Hematopoietic multipotent progenitor cell treated with erythropoietin and hydrocortisone succinate and interleukin-3 and kit ligand, for 4 days (in vitro differentiated cells): ENCODE measurements around the gene SBF1.

ENCODE experiments used
- DNase-seq: peaks from one replicate; pipeline ENCODE4 v3.0.0-alpha.2; 2015

Gene SBF1

GRCh38 chr22:50505776-50506610 is 31.2 kb upstream of the SBF1 start:
- no peak for DNase-seq

DNA sequence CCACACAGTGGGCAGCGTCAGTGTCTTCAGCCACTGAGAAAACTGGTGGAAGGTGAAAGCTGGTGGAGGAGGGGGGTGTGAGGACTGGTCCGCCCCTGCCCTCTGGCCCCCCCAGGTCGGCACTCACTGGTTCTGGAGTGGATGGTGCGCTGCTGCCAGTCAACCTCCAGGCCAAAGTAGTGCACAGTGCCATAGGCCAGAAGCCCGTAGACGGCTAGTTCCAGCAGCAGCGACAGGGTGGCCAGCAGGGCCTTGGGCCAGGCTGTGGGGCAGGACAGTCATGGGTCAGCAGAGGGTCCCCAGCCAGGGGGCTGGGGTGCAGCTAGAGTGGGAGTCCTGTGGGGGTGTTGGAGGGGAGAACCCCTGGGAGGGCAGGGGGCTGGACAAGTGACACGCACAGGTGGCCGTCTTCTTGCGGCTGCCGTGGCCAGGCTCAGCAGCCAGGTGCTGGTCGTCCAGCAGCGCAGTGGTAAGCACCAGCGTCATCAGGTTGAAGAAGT is 30.5 kb upstream of the SBF1 start:
- no peak for DNase-seq

GRCh38 chr22:50504369-50505211 is 29.8 kb upstream of the SBF1 start:
- peak; percentile 33 for DNase-seq

- DNase-seq: peak; percentile 55
These were observed 28.8 kb upstream of the SBF1 start for GRCh38 chr22:50503475-50504145.

- DNase-seq: no peak
These were observed 28.0 kb upstream of the SBF1 start for GRCh38 chr22:50502628-50503474.

GRCh38 chr22:50502096-50502495 is 27.3 kb upstream of the SBF1 start:
- no peak for DNase-seq

DNA sequence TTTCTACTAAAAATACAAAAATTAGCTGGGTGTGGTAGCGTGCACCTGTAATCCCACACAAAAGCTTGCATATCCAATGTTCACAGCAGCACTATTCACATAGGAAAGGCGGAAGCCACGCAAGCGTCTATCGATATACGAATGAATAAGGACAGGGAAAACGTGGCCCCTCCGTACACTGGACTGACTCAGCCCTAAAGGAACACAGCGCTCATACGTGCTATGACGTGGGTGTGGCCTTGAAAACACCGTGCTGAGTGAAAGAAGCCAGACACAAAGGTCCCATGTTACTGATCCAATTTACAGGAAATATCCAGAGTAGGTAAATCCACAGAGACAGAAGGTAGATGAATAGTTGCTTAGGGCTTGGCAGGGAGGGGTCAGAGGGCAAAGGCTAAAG is 25.6 kb upstream of the SBF1 start:
- no peak for DNase-seq

DNA sequence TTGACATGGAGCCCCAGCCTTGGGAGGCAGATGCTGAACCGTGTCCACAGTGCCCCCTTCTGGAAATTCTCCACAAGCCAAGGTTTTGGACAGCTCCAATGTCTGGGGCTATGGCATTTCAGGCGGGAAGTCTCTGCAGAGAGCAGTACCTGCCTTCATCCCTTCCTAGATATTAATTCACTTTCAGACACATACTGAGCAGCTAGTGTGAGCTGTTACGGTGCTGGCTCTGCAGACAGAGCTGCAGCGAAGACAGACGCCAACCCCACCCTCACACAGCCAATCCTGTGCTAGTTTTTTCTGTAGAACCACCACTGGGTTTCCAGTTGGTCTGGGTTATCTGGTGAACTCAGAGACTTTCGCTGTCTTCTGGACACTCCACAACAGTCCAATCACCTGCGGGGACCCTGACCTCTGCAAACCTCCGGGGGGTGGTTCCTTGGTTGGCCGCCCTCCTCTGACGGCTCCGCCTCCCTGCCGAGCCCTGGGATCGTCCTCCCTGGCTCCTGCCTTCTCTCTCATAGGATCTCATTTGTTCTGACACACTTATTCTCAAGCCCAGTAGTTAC is 23.6 kb upstream of the SBF1 start:
- DNase-seq: peak; percentile 86

DNA sequence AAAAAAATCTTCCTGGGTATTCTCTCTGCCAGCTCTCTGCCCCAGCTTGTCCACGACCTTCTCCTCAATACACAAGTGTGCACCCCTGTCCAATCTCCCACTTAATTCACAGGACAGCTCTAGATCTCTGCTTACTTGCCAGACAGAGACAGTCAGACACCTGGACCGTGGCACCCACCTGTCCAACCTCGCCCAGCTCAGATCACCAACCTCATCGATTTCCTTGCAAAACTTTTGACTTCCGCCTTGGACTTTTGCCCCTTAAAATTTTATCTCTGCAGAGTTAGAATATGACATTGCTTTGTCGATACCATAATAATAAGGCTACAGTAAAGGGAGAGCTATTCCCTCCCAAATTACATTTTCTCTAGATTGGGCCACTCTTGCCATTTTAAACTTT is 22.3 kb upstream of the SBF1 start:
- no peak for DNase-seq

GRCh38 chr22:50490531-50491308 is 15.9 kb upstream of the SBF1 start:
- peak; percentile 40 for DNase-seq

DNA sequence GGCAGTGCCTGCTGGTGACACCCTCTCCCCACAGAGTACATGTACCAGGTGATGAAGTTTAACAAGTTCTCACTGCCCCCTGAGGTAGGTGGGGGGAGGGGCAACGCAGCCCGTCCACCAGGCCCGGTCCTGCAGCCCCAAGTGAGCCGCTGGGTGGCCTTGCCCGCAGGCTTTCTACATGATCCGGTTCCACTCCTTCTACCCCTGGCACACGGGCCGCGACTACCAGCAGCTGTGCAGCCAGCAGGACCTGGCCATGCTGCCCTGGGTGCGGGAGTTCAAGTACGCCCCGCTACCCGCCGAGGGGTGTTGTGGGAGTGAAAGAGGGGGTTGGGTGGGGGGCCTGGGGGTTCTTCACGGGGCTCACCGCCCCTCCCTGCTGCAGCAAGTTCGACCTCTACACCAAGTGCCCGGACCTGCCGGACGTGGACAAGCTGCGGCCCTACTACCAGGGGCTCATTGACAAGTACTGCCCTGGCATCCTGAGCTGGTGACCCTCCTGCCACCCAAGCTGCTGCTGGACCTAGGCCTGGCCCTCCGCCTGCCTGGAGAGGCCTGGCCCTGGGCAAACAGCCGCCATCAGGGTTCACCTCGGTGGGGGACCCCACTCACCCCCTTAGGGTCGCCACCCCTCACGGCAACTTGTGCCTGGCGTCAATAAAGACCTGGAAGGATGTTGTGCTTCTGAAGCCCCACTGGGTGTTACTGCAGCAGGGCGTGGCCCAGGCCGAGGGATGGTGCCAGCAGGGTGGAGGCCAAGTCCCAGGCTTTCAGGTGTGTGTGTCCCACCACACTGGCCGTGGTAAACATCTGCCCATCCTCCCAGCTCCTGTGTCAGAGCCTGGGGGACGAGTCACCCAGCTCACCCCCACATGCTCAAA is 14.8 kb upstream of the SBF1 start:
- no peak for DNase-seq

GRCh38 chr22:50488886-50489285 is 14.1 kb upstream of the SBF1 start:
- no peak for DNase-seq

- DNase-seq: no peak
These were observed 13.3 kb upstream of the SBF1 start for GRCh38 chr22:50488006-50488677.

DNA sequence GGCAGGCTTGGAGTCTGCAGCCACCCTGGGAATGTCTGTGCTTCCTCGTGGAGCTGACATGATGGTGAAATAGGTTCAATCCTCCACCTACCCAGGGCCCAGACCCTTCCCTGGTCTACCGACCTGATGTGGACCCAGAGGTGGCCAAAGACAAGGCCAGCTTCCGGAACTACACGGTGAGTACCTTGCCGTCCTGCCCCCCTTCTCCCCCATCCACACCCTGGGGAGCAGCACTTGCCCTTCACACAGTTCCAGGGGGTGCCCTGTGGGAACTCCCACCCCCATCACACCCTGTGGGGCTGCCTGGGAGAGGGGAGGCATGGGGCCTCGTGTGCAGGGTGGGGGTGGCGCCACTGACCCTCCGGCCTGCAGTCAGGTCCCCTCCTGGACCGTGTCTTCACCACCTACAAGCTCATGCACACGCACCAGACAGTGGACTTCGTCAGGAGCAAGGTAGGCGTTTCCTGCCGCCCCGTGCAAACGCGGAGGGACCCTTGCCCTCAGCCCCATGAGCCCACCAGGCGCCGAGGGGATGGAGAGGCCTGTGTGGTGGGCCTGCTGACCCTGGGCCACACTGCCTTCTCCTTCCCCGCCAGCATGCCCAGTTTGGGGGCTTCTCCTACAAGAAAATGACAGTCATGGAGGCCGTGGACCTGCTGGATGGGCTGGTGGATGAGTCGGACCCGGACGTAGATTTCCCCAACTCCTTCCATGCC is 12.6 kb upstream of the SBF1 start:
- no peak for DNase-seq

- no peak for DNase-seq
These were observed 11.9 kb upstream of the SBF1 start, which contains the start of gene MIOX for GRCh38 chr22:50486561-50487289. TSS of gene MIOX (plus strand) at chr22:50486859. CDS start at chr22:50486898, 39 bp downstream.

DNA sequence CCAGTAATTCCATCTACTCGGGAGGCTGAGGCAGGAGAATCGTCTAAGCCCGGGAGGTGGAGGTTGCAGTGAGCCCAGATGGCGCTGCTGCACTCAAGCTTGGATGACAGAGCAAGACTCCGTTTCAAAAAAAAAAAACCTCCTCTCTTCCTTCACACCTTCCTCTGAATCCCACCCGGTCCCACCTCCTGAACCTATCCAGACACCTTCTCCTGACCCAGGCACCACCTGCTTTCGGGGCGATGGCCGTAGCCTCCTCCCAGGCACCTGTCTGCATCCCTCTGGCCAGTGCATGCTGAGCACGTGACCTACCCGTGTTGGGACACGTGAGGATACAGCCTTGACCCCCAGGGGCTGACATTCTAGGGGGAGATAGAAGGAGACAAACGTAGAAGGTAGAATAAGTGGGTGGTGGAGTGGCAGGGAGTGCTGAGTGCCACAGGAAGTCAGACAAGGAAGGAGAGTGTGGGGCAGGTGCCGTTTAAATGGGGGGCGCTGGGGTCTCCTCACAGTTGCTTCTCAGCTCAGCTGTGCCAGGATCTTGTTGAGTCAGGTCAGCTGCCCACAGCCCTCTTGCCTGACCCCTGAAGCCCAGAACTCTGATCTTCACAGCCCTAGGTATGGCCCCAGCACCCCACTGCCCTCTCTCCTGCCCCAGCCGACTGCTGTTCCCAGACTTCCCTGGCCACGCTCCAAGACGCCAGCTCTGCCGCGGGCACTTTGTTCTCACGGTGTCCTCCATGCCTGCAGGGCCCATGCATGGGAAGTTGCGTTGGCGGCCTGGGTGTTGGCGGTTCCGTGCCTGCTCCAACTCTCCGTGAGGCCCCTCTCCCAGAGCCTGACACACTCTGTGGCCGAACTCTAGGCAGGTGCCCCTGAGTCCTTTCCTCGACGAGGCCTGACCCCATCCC is 10.6 kb upstream of the SBF1 start:
- DNase-seq: no peak
